Mesenchymal stem cell (in vitro differentiated cells and primary cell): Measurements from ENCODE around the gene COPS9.

Source experiments
- DNase-seq: peaks from one replicate; pipeline ENCODE4 v3.0.0-alpha.2; 2013
- H2AFZ ChIP-seq: one replicate; pipeline ENCODE4 v1.6.1; 2013; ENCODE audit warnings: low read depth, mild to moderate bottlenecking, control low read depth, inconsistent platforms, low read length, moderate library complexity
- H2AK5ac ChIP-seq: 2 replicates; pipeline ENCODE4 v1.6.1; 2013; ENCODE audit warnings: low read length, moderate library complexity, mild to moderate bottlenecking, inconsistent platforms; ENCODE audit not compliant: severe bottlenecking
- H2BK120ac ChIP-seq: one replicate; pipeline ENCODE4 v1.6.1; 2013; ENCODE audit warnings: low read depth, mild to moderate bottlenecking, inconsistent platforms, low read length, moderate library complexity
- H2BK12ac ChIP-seq, 2 experiments: one replicate each; pipeline ENCODE4 v1.6.1; 2013; ENCODE audit warnings: inconsistent platforms in 2 of 2, low read length in 2 of 2, mild to moderate bottlenecking in 2 of 2, moderate library complexity in 2 of 2, control low read depth in 1 of 2
- H2BK15ac ChIP-seq: one replicate; pipeline ENCODE4 v1.6.1; 2013; ENCODE audit warnings: mild to moderate bottlenecking, low read depth, inconsistent platforms; ENCODE audit not compliant: poor library complexity, severe bottlenecking
- H2BK5ac ChIP-seq: 2 replicates; pipeline ENCODE4 v1.6.1; 2013; ENCODE audit warnings: low read depth, mild to moderate bottlenecking, low read length, control low read depth, inconsistent platforms; ENCODE audit not compliant: poor library complexity, severe bottlenecking
- H3K14ac ChIP-seq, 2 experiments: one replicate each; pipeline ENCODE4 v1.6.1; 2013; ENCODE audit warnings: inconsistent platforms in 2 of 2, low read length in 2 of 2, control low read depth in 1 of 2, mild to moderate bottlenecking in 1 of 2, moderate library complexity in 1 of 2
- H3K18ac ChIP-seq, 2 experiments: one replicate each; pipeline ENCODE4 v1.6.1; 2013; ENCODE audit warnings: inconsistent platforms in 2 of 2, low read length in 2 of 2, control low read depth in 1 of 2, low read depth in 1 of 2, mild to moderate bottlenecking in 1 of 2
- H3K23ac ChIP-seq, 2 experiments: one replicate each; pipeline ENCODE4 v1.6.1; 2013; ENCODE audit warnings: inconsistent platforms in 2 of 2, low read length in 2 of 2, mild to moderate bottlenecking in 2 of 2, moderate library complexity in 2 of 2, control low read depth in 1 of 2
- H3K27ac ChIP-seq: 2 replicates; pipeline ENCODE4 v1.5.1; 2013; ENCODE audit warnings: mild to moderate bottlenecking, moderate library complexity, low read length, control low read depth, inconsistent platforms; ENCODE audit not compliant: poor library complexity, severe bottlenecking
- H3K27me3 ChIP-seq, 2 experiments: 2 replicates each; pipeline versions ENCODE4 v1.6.1 to v1.7.0; 2013; ENCODE audit warnings: low read length in 2 of 2, mild to moderate bottlenecking in 2 of 2, moderate library complexity in 2 of 2, control low read depth in 1 of 2, inconsistent platforms in 1 of 2; ENCODE audit not compliant: control insufficient read depth in 1 of 2, insufficient read depth in 1 of 2
- H3K36me3 ChIP-seq, 2 experiments: 2 replicates each; pipeline versions ENCODE4 v1.6.1 to v1.7.0; 2013; ENCODE audit warnings: low read length in 2 of 2, control low read depth in 1 of 2, inconsistent platforms in 1 of 2, low read depth in 1 of 2, mild to moderate bottlenecking in 1 of 2; ENCODE audit not compliant: insufficient read depth in 2 of 2, control insufficient read depth in 1 of 2
- H3K4ac ChIP-seq, 2 experiments: one replicate each; pipeline ENCODE4 v1.6.1; 2013; ENCODE audit warnings: inconsistent platforms in 2 of 2, low read length in 2 of 2, mild to moderate bottlenecking in 2 of 2, moderate library complexity in 2 of 2, control low read depth in 1 of 2, low read depth in 1 of 2
- H3K4me1 ChIP-seq: 2 replicates; pipeline ENCODE4 v1.6.1; 2013; ENCODE audit warnings: low read depth, low read length, control low read depth; ENCODE audit not compliant: control insufficient read depth, insufficient read depth
- H3K4me2 ChIP-seq: 2 replicates; pipeline ENCODE4 v1.6.1; 2013; ENCODE audit warnings: low read length, mild to moderate bottlenecking, inconsistent platforms; ENCODE audit not compliant: poor library complexity, severe bottlenecking
- H3K4me3 ChIP-seq, 2 experiments: 2 replicates each; pipeline versions ENCODE4 v1.5.1 to v1.7.0; 2013; ENCODE audit warnings: low read length in 2 of 2, mild to moderate bottlenecking in 2 of 2, control low read depth in 1 of 2, low read depth in 1 of 2; ENCODE audit not compliant: insufficient read depth in 1 of 2
- H3K79me1 ChIP-seq: replicated peaks from 2 replicates; pipeline ENCODE4 v1.6.1; 2013; ENCODE audit warnings: mild to moderate bottlenecking, control low read depth, low read length, inconsistent platforms; ENCODE audit not compliant: poor library complexity, severe bottlenecking
- H3K9ac ChIP-seq: 2 replicates; pipeline ENCODE4 v1.7.0; 2013; ENCODE audit warnings: mild to moderate bottlenecking, low read length, moderate library complexity
- H3K9me3 ChIP-seq: 2 replicates; pipeline ENCODE4 v1.7.0; 2013; ENCODE audit warnings: mild to moderate bottlenecking, low read length; ENCODE audit not compliant: control insufficient read depth
- H4K8ac ChIP-seq: one replicate; pipeline ENCODE4 v1.6.1; 2013; ENCODE audit warnings: inconsistent platforms, mild to moderate bottlenecking, low read length, moderate library complexity
- H4K91ac ChIP-seq: one replicate; pipeline ENCODE4 v1.6.1; 2013; ENCODE audit warnings: mild to moderate bottlenecking, low read length, inconsistent platforms
- WGBS: methylation state at CpG from one replicate; pipeline ENCODE4 v1.1.7; 2013; ENCODE audit warnings: mixed read lengths; 5-methylcytosine and 5-hydroxymethylcytosine counted together

COPS9 gene

DNA sequence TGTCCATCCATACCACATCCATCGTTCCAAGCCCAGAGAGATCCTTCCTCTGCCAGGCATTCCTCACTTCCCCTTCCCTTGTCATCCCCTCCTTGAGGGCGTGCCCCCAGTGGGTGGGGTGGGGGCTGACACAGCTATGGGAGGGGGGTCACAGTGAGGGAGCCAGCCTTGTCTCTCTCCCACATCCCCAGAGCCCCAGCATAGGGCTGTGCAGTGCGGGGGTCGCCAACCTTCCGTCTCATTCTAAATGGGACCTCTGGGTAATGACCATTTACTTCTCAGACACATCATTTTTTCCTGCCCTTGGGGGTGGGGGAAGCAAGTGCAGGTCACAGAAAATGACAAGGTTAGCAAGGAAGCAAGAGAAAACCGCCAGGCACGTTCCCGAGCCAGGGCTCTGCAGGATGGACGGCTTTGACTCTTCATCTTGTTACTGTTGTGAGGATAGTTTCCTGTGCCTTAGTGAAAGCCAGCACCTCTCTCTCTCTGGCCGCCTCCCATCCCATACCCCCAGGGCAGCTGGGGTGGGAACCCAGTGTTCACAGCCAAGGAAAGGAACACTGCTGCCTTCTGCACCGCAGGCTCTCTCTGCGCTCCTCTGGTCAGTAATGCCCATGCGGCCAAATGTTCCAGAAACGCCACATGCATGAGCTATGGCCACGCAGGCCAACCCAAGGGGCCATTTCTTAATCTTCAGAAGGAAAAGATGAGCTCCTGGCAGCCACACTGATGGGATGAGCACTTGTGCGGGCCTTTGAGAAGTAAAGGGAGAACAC is 27.0 kb upstream of the COPS9 start:
- Histone ChIP-seq H3K79me1 (no peaks in the 10 kb centered on the region), H2BK12ac (no peak overlapping the region), H2AK5ac (no peak overlapping the region), H2BK5ac (no peak overlapping the region), H3K4me1 (peaks cover 1% of the 10 kb centered on the region), H3K23ac (no peak overlapping the region), H3K9me3 (no peaks in the 10 kb centered on the region), H3K14ac (no peak overlapping the region), H2BK15ac (no peak overlapping the region), H2BK120ac (no peak overlapping the region), H3K36me3 (no peaks in the 10 kb centered on the region), H4K8ac (no peak overlapping the region), H4K91ac (no peak overlapping the region), H3K4ac (no peak overlapping the region), H3K27me3 (peaks cover 0 to 48% of the 10 kb centered on the region in 2 experiments), H2AFZ (no peak overlapping the region), H3K18ac (no peak overlapping the region), H3K27ac (no peak overlapping the region), H3K9ac (no peak overlapping the region), H3K4me3 (no peak overlapping the region), H3K4me2 (no peak overlapping the region)
- WGBS = 81% methylated on average over 14 of the region's 16 CpGs
- no peak for DNase-seq

DNA sequence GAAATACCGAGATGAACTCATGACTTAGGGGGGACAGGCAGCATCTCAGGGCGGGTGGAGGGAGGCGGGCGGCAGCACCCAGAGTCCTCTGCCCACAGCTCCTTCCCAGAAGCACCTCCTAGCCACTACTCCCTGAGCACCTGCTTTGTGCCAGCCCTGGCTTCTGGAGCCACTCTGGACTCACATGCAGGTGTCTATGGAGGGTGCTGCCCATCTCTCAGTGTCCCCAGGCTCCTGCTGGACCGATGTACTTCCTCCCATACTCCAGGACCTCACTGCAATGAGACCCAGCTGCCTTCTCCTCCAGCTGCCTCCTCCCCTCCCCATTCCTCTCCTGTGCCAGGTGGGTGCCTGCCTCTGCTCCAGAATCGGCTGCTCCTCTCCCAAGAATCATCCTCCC is 26.4 kb upstream of the COPS9 start:
- Histone ChIP-seq H3K9ac (no peak overlapping the region), H3K9me3 (no peaks in the 10 kb centered on the region), H3K14ac (no peak overlapping the region), H3K4me1 (peaks cover 1% of the 10 kb centered on the region), H2BK12ac (no peak overlapping the region), H2AK5ac (no peak overlapping the region), H3K4me2 (no peak overlapping the region), H3K4ac (no peak overlapping the region), H2BK15ac (no peak overlapping the region), H3K4me3 (no peak overlapping the region), H4K91ac (no peak overlapping the region), H2BK5ac (no peak overlapping the region), H3K18ac (no peak overlapping the region), H3K79me1 (no peaks in the 10 kb centered on the region), H3K23ac (no peak overlapping the region), H2BK120ac (no peak overlapping the region), H3K36me3 (no peaks in the 10 kb centered on the region), H3K27ac (no peak overlapping the region), H4K8ac (no peak overlapping the region), H2AFZ (no peak overlapping the region), H3K27me3 (peaks cover 0 to 42% of the 10 kb centered on the region in 2 experiments)
- no peak for DNase-seq
- WGBS = 73% methylated on average over 6 of the region's 6 CpGs

DNA sequence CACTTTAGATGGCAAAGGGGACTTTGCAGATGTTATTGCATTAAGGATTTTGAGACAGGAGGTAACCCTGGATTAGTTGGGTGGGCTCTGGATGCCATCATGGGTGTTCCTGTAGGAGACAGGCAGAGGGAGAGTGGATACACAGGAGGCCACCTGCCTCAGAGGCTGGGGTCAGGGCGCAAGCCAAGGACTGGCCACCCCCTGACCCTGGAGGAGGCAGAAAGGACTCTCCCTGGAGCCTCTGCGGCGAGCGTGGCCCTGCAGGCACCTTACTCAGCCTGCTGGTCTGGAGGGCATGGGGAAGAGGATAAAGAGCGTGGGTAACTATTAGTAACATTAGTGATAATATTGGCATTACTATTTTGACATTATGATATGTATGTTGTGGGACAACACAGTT is 25.9 kb upstream of the COPS9 start:
- Histone ChIP-seq H3K79me1 (no peaks in the 10 kb centered on the region), H3K4me3 (no peak overlapping the region), H3K27ac (no peak overlapping the region), H3K14ac (no peak overlapping the region), H3K27me3 (peaks cover 0 to 41% of the 10 kb centered on the region in 2 experiments), H3K18ac (no peak overlapping the region), H2BK120ac (no peak overlapping the region), H4K91ac (no peak overlapping the region), H2BK12ac (no peak overlapping the region), H3K4ac (no peak overlapping the region), H2BK15ac (no peak overlapping the region), H3K36me3 (no peaks in the 10 kb centered on the region), H3K9me3 (no peaks in the 10 kb centered on the region), H3K9ac (no peak overlapping the region), H3K23ac (no peak overlapping the region), H2AK5ac (no peak overlapping the region), H2BK5ac (no peak overlapping the region), H4K8ac (no peak overlapping the region), H2AFZ (no peak overlapping the region), H3K4me2 (no peak overlapping the region), H3K4me1 (peaks cover 1% of the 10 kb centered on the region)
- DNase-seq = no peak
- WGBS = 74% methylated on average over 4 of the region's 5 CpGs

DNA sequence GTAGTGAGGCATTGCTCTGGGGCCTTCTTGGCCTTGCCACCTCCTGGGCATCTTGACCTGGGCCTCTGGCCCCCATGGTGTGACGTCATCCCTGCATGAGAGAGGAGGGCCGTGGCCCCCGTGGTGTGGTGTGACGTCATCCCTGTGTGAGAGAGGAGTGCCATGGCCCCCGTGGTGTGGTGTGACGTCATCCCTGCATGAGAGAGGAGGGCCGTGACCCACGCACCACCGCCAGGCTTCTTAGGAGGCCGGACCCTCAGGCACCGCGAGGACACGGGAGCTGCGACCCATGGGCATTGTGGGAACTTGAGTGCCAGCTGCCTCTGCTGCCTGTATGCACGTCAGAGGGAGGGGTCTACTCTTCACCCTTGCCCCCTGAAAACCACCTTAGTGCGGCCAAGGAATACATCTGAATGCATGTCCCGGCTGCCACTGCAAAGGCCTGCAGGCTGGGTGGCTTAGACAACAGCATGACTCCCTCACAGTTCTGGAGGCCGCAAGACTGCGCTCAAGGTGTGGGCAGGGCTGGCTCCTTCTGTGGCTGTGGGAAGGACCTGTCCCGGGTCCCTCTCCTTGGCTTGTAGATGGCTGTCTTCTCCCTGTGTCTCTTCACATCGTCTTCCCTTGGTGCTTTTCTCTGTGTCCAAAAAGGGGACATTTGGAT is 25.1 kb upstream of the COPS9 start:
- H3K18ac ChIP-seq = no peak overlapping the region
- H2BK12ac ChIP-seq = no peak overlapping the region
- no peak overlapping the region for H4K91ac ChIP-seq
- H2BK120ac ChIP-seq = no peak overlapping the region
- no peak overlapping the region for H3K14ac ChIP-seq
- H3K79me1 ChIP-seq = no peaks in the 10 kb centered on the region
- no peak overlapping the region for H2BK5ac ChIP-seq
- no peak overlapping the region for H3K23ac ChIP-seq
- H3K4me3 ChIP-seq = no peak overlapping the region
- no peak overlapping the region for H4K8ac ChIP-seq
- 84% methylated on average over 20 of the region's 21 CpGs for whole genome bisulfite sequencing
- H3K27me3 ChIP-seq = peaks cover 0 to 43% of the 10 kb centered on the region in 2 experiments
- H3K4me2 ChIP-seq = no peak overlapping the region
- DNase-seq = no peak
- no peak overlapping the region for H3K9ac ChIP-seq
- no peak overlapping the region for H3K27ac ChIP-seq
- H3K4me1 ChIP-seq = peaks cover 1% of the 10 kb centered on the region
- H3K9me3 ChIP-seq = no peaks in the 10 kb centered on the region
- H2AFZ ChIP-seq = no peak overlapping the region
- H2BK15ac ChIP-seq = no peak overlapping the region
- H3K36me3 ChIP-seq = no peaks in the 10 kb centered on the region
- no peak overlapping the region for H3K4ac ChIP-seq
- no peak overlapping the region for H2AK5ac ChIP-seq
